COR-L47 (cell line): ENCODE results near the gene LBHD2.
"Not testable (repeated sequence)": the region's sequence is repeated elsewhere in the genome, so short reads cannot be mapped to it uniquely, and the experiment has no call there.

Source experiments
- DNase-seq: peaks from one replicate; lab custom pipeline; 2025; lab: John Stamatoyannopoulos, UW

LBHD2 gene

GRCh38 chr14:103104654-103105452 is 20.8 kb downstream of the LBHD2 start:
- peak; percentile 80 for DNase-seq

GRCh38 chr14:103105580-103106150 is 21.7 kb downstream of the LBHD2 start:
- no peak for DNase-seq

GRCh38 chr14:103107455-103107854 is 23.4 kb downstream of the LBHD2 start:
- DNase-seq = no peak

- DNase-seq = no peak
Observed at GRCh38 chr14:103107941-103108748, 24.1 kb downstream of the LBHD2 start.

- DNase-seq = no peak
Observed at GRCh38 chr14:103108749-103109207, 24.8 kb downstream of the LBHD2 start.

- no peak for DNase-seq
Observed at GRCh38 chr14:103109535-103110441, 25.8 kb downstream of the LBHD2 start.

GRCh38 chr14:103110681-103111231 is 26.7 kb downstream of the LBHD2 start:
- no peak for DNase-seq

GRCh38 chr14:103111232-103111868 is 27.3 kb downstream of the LBHD2 start:
- no peak for DNase-seq

GRCh38 chr14:103112400-103113243 is 28.6 kb downstream of the LBHD2 start:
- DNase-seq = no peak

- DNase-seq = no peak
Observed at GRCh38 chr14:103113303-103113702, 29.3 kb downstream of the LBHD2 start.

- DNase-seq = no peak
Observed at GRCh38 chr14:103113774-103114173, 29.8 kb downstream of the LBHD2 start.

- not testable (repeated sequence) for DNase-seq
Observed at GRCh38 chr14:103115086-103115679, 31.2 kb downstream of the LBHD2 start.

- DNase-seq = no peak
Observed at GRCh38 chr14:103115845-103116572, 32.0 kb downstream of the LBHD2 start.

GRCh38 chr14:103116636-103117035 is 32.6 kb downstream of the LBHD2 start:
- DNase-seq = no peak

- DNase-seq = not testable (repeated sequence)
Observed at GRCh38 chr14:103117499-103117898, 33.5 kb downstream of the LBHD2 start.

GRCh38 chr14:103118018-103118662 is 34.1 kb downstream of the LBHD2 start:
- no peak for DNase-seq

- DNase-seq = no peak
Observed at GRCh38 chr14:103118663-103119404, 34.8 kb downstream of the LBHD2 start.
